Measurements from ENCODE around the gene USH1G.

The USH1G gene

GRCh38 chr17:74878658-74879057, 44.4 kb downstream of the USH1G start:
- no peaks in the 10 kb centered on the region for H3K27me3 ChIP-seq (ENCODE audit: insufficient read depth, poor library complexity, severe bottlenecking)
- TF ChIP-seq CTCF (IDR thresholded peaks at IDR 0.05; ENCODE audit: poor library complexity, severe bottlenecking) = no peak
- no peaks in the 10 kb centered on the region for H3K36me3 ChIP-seq (ENCODE audit: low read depth)
- ATAC-seq (ENCODE audit: low read depth) (no peak), DNase-seq (ENCODE audit: low spot score) (no peak)
- peaks cover 6% of the 10 kb centered on the region for H3K4me1 ChIP-seq (ENCODE audit: insufficient read depth, poor library complexity, severe bottlenecking)
- H3K9me3 ChIP-seq (ENCODE audit: severe bottlenecking) = no peaks in the 10 kb centered on the region
- H3K4me3 ChIP-seq (ENCODE audit: severe bottlenecking) = no peak overlapping the region
- H3K27ac ChIP-seq (ENCODE audit: poor library complexity, severe bottlenecking) = no peak overlapping the region

- DNase-seq (ENCODE audit: low spot score) = no peak
- Histone ChIP-seq H3K4me1 (ENCODE audit: insufficient read depth, poor library complexity, severe bottlenecking) (peaks cover 6% of the 10 kb centered on the region), H3K4me3 (ENCODE audit: severe bottlenecking) (no peak overlapping the region), H3K27me3 (ENCODE audit: insufficient read depth, poor library complexity, severe bottlenecking) (no peaks in the 10 kb centered on the region), H3K36me3 (ENCODE audit: low read depth) (no peaks in the 10 kb centered on the region), H3K27ac (ENCODE audit: poor library complexity, severe bottlenecking) (no peak overlapping the region), H3K9me3 (ENCODE audit: severe bottlenecking) (no peaks in the 10 kb centered on the region)
- peak; percentile 63 for ATAC-seq (ENCODE audit: low read depth)
- TF ChIP-seq CTCF (IDR thresholded peaks at IDR 0.05; ENCODE audit: poor library complexity, severe bottlenecking) = no peak
Measured at GRCh38 chr17:74877592-74878548, 45.2 kb downstream of the USH1G start.

DNA sequence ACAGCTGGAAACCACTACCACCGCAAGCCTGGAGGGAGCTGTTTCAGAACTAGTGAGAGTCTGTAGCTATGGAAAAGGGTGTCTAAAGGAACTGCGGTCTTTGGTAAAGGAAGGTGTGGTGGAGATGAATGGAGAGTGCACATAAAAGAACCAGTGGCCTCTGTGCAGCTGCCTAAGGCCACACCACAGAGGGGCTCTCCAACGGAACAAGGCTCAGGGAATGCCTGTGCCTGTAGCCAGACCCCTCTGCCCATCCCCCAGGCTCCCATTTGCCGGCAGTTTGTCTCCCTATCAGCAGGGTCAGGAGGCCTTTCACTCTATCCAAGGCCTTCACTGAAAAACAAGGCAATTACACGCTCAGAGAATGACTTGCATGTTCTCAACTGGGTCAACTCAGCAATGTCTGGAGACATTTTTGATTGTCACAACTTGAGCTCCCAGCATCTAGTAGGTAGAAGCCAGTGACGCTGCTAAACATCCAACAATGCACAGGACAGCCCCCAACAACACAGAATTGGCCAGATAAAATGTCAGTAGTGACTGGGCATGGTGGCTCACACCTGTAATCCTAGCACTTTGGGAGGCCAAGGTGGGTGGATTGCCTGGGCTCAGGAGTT, 47.0 kb downstream of the USH1G start:
- Histone ChIP-seq H3K9me3 (ENCODE audit: severe bottlenecking) (no peaks in the 10 kb centered on the region), H3K4me1 (ENCODE audit: insufficient read depth, poor library complexity, severe bottlenecking) (peaks cover 6% of the 10 kb centered on the region), H3K27ac (ENCODE audit: poor library complexity, severe bottlenecking) (no peak overlapping the region), H3K4me3 (ENCODE audit: severe bottlenecking) (no peak overlapping the region), H3K36me3 (ENCODE audit: low read depth) (0 out of 2 replicates have a peak, but pooled peaks cover 2% of the 10 kb centered on the region), H3K27me3 (ENCODE audit: insufficient read depth, poor library complexity, severe bottlenecking) (no peaks in the 10 kb centered on the region)
- no peak for TF ChIP-seq CTCF (IDR thresholded peaks at IDR 0.05; ENCODE audit: poor library complexity, severe bottlenecking)
- ATAC-seq (ENCODE audit: low read depth) = no peak
- no peak for DNase-seq (ENCODE audit: low spot score)

DNA sequence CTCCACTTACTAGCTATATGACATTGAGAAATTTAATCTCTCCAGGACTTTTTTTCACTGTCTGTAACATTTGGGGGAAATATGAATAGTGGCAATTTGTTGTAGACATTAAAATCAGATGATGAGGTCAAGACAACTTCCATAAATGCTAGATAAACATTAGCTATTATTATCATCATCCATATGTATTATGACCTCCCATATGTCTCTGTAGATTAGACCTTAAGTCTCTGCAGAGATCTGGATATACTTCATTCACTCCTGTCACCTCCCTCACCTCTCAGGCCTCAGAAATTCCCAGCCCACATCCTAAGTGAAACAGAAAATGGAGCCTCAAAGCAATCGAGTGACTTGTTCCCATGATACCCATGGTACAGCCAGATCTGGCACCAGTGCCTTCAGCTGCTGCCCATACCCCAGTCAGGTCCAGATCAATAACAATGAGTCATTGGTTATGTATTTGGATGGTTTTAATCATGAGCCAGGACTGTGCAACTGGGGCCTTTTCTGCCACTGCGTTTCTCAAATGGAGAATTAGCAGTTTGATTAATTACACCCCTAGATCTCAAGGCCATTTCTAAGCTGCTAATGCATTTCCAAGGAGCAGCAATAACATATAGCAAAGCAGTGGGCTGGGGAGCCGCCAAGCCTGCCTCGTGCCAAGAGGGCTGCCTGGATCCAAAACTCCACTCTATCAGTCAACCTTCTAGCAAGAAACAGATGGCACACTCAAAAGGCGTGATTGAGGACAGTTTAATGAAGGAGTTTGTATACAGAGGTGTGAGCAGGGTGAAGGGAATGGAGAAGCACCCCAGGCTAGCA, 47.7 kb downstream of the USH1G start:
- Histone ChIP-seq H3K36me3 (ENCODE audit: low read depth) (0 out of 2 replicates have a peak, but pooled peaks cover 4% of the 10 kb centered on the region), H3K27ac (ENCODE audit: poor library complexity, severe bottlenecking) (no peak overlapping the region), H3K9me3 (ENCODE audit: severe bottlenecking) (no peaks in the 10 kb centered on the region), H3K27me3 (ENCODE audit: insufficient read depth, poor library complexity, severe bottlenecking) (no peaks in the 10 kb centered on the region), H3K4me1 (ENCODE audit: insufficient read depth, poor library complexity, severe bottlenecking) (peaks cover 6% of the 10 kb centered on the region), H3K4me3 (ENCODE audit: severe bottlenecking) (no peak overlapping the region)
- no peak for TF ChIP-seq CTCF (IDR thresholded peaks at IDR 0.05; ENCODE audit: poor library complexity, severe bottlenecking)
- DNase-seq (ENCODE audit: low spot score) (no peak), ATAC-seq (ENCODE audit: low read depth) (no peak)

Measured in RWPE2 (cell line).